ENCODE data around the gene ABHD17C. TPM values are rescaled to one million over a fixed set of nuclear protein-coding genes. Genes with fewer than 3 reads are reported as not detected.

The ABHD17C gene
- polyA plus RNA-seq, 1 donor (not counting 4 experiments of a cell fraction or from before 2014, with no cell fraction given) = 23.3 TPM

GRCh38 chr15:80788536-80788935 lies 93.4 kb downstream of the ABHD17C start:
- no peak overlapping the region for H3K4me3 ChIP-seq (ENCODE audit: control insufficient read depth in 2 of 3, extremely low read depth in 1 of 3, insufficient read depth in 2 of 3, low read depth in 1 of 3, low read length in 3 of 3)
- no peak overlapping the region for H2AFZ ChIP-seq (ENCODE audit: control insufficient read depth, low read length)
- no peak overlapping the region for H3K4me2 ChIP-seq (ENCODE audit: control insufficient read depth, extremely low read depth, insufficient read depth, low read depth, low read length)
- no peak overlapping the region for H3K27ac ChIP-seq (ENCODE audit: control insufficient read depth, insufficient read depth, low read length)
- peaks cover 8% of the 10 kb centered on the region for H3K4me1 ChIP-seq (ENCODE audit: control insufficient read depth, extremely low read depth, insufficient read depth, low read length)
- H3K27me3 ChIP-seq (ENCODE audit: control insufficient read depth, extremely low read depth, insufficient read depth, low read length) = no peaks in the 10 kb centered on the region
- H4K20me1 ChIP-seq (ENCODE audit: control insufficient read depth, extremely low read depth, insufficient read depth, low read length) = no peaks in the 10 kb centered on the region
- no peak for TF ChIP-seq EZH2 (IDR thresholded peaks at IDR 0.05; ENCODE audit: low read length)
- TF ChIP-seq, protein P1, sequence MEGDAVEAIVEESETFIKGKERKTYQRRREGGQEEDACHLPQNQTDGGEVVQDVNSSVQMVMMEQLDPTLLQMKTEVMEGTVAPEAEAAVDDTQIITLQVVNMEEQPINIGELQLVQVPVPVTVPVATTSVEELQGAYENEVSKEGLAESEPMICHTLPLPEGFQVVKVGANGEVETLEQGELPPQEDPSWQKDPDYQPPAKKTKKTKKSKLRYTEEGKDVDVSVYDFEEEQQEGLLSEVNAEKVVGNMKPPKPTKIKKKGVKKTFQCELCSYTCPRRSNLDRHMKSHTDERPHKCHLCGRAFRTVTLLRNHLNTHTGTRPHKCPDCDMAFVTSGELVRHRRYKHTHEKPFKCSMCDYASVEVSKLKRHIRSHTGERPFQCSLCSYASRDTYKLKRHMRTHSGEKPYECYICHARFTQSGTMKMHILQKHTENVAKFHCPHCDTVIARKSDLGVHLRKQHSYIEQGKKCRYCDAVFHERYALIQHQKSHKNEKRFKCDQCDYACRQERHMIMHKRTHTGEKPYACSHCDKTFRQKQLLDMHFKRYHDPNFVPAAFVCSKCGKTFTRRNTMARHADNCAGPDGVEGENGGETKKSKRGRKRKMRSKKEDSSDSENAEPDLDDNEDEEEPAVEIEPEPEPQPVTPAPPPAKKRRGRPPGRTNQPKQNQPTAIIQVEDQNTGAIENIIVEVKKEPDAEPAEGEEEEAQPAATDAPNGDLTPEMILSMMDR (optimal IDR thresholded peaks at IDR 0.05 in 1 of 3, IDR thresholded peaks at IDR 0.05 in 1 of 3, conservative IDR thresholded peaks at IDR 0.05 in 1 of 3; ENCODE audit: extremely low read depth in 1 of 3, insufficient read depth in 2 of 3, low read length in 3 of 3) = no peak
- dilution Hi-C loops (cut with MboI; ENCODE audit: extremely low pct_ligation_motif_present, low sequenced_read_pairs) = no loop called here
- H3K36me3 ChIP-seq (ENCODE audit: control insufficient read depth in 2 of 2, extremely low read depth in 1 of 2, insufficient read depth in 2 of 2, low read length in 2 of 2) = no peaks in the 10 kb centered on the region
- FAIRE-seq = no peak
- H3K9me3 ChIP-seq (ENCODE audit: control insufficient read depth, low read depth, low read length) = no peaks in the 10 kb centered on the region
- DNase-seq (ENCODE audit: low read depth, low spot score) = no peak
- no peaks in the 10 kb centered on the region for H3K79me2 ChIP-seq (ENCODE audit: control insufficient read depth, insufficient read depth, low read length)
- no peak overlapping the region for H3K9ac ChIP-seq (ENCODE audit: control insufficient read depth, extremely low read depth, insufficient read depth, low read length)
- H3K9me1 ChIP-seq (ENCODE audit: control insufficient read depth, extremely low read depth, insufficient read depth, low read length) = no peaks in the 10 kb centered on the region

DNA sequence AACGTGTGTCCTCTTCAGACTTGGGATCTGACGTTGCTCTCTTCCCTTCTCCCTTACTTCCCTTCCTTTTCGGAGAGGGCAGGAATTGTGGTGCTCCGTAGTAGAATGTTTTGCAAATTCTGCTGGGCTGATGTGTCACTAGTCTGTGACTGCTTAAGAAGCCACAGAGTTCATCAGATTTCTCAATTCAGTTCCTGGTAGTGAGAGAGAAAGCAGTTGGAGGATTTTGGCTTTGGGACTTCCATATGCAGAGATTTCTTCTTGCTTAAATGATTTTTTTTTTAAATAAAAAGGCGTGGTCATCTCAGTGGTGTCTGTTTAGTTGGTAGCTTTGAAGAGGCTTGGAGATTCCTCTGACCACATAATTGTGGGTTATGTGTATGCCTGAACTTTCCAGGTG lies 94.2 kb downstream of the ABHD17C start:
- no peaks in the 10 kb centered on the region for H3K9me3 ChIP-seq (ENCODE audit: control insufficient read depth, low read depth, low read length)
- H3K4me3 ChIP-seq (ENCODE audit: control insufficient read depth in 2 of 3, extremely low read depth in 1 of 3, insufficient read depth in 2 of 3, low read depth in 1 of 3, low read length in 3 of 3) = no peak overlapping the region
- H2AFZ ChIP-seq (ENCODE audit: control insufficient read depth, low read length) = no peak overlapping the region
- H3K27me3 ChIP-seq (ENCODE audit: control insufficient read depth, extremely low read depth, insufficient read depth, low read length) = no peaks in the 10 kb centered on the region
- H3K4me1 ChIP-seq (ENCODE audit: control insufficient read depth, extremely low read depth, insufficient read depth, low read length) = peaks cover 8% of the 10 kb centered on the region
- no peak overlapping the region for H3K4me2 ChIP-seq (ENCODE audit: control insufficient read depth, extremely low read depth, insufficient read depth, low read depth, low read length)
- H4K20me1 ChIP-seq (ENCODE audit: control insufficient read depth, extremely low read depth, insufficient read depth, low read length) = no peaks in the 10 kb centered on the region
- no peaks in the 10 kb centered on the region for H3K36me3 ChIP-seq (ENCODE audit: control insufficient read depth in 2 of 2, extremely low read depth in 1 of 2, insufficient read depth in 2 of 2, low read length in 2 of 2)
- dilution Hi-C loops (cut with MboI; ENCODE audit: extremely low pct_ligation_motif_present, low sequenced_read_pairs) = no loop called here
- H3K79me2 ChIP-seq (ENCODE audit: control insufficient read depth, insufficient read depth, low read length) = no peaks in the 10 kb centered on the region
- TF ChIP-seq, protein P1 (optimal IDR thresholded peaks at IDR 0.05 in 1 of 3, IDR thresholded peaks at IDR 0.05 in 1 of 3, conservative IDR thresholded peaks at IDR 0.05 in 1 of 3; ENCODE audit: extremely low read depth in 1 of 3, insufficient read depth in 2 of 3, low read length in 3 of 3) = no peak
- TF ChIP-seq EZH2 (IDR thresholded peaks at IDR 0.05; ENCODE audit: low read length) = no peak
- peak; percentile 48 for FAIRE-seq
- no peak overlapping the region for H3K9ac ChIP-seq (ENCODE audit: control insufficient read depth, extremely low read depth, insufficient read depth, low read length)
- H3K9me1 ChIP-seq (ENCODE audit: control insufficient read depth, extremely low read depth, insufficient read depth, low read length) = no peaks in the 10 kb centered on the region
- DNase-seq (ENCODE audit: low read depth, low spot score) = no peak
- no peak overlapping the region for H3K27ac ChIP-seq (ENCODE audit: control insufficient read depth, insufficient read depth, low read length)

All from keratinocyte (primary cell).